Astrocyte of the spinal cord (primary cell): ENCODE measurements around the gene UNC5B.

Experiments used
- DNase-seq: peaks from one replicate; pipeline ENCODE4 v3.0.0; 2011; ENCODE audit warnings: low read depth, low spot score
- H3K4me3 ChIP-seq: 2 replicates; pipeline ENCODE4 v1.5.1; 2011; ENCODE audit warnings: low read depth, mild to moderate bottlenecking, low read length, moderate library complexity
- CTCF ChIP-seq: IDR thresholded peaks from 2 replicates; pipeline ENCODE4 v1.5.1; 2012; ENCODE audit warnings: low read depth, mild to moderate bottlenecking, low read length, inconsistent platforms
- in situ Hi-C: cut with HindIII; loops from 2 replicates; pipeline ENCODE4 v1.10.0; 2017; ENCODE audit warnings: low sequenced_read_pairs

UNC5B gene

GRCh38 chr10:71290806-71291527, 78.6 kb downstream of the UNC5B start:
- H3K4me3 ChIP-seq = no peak overlapping the region
- no peak for TF ChIP-seq CTCF
- in situ Hi-C loops = no loop called here
- no peak for DNase-seq

- in situ Hi-C loops = no loop called here
- no peak for DNase-seq
- no peak for TF ChIP-seq CTCF
- no peak overlapping the region for H3K4me3 ChIP-seq
These were observed 79.1 kb downstream of the UNC5B start for GRCh38 chr10:71291528-71291900.

- in situ Hi-C loops = no loop called here
- TF ChIP-seq CTCF = no peak
- no peak overlapping the region for H3K4me3 ChIP-seq
- DNase-seq = no peak
These were observed 80.5 kb downstream of the UNC5B start for GRCh38 chr10:71292624-71293445.

GRCh38 chr10:71293446-71294084, 81.2 kb downstream of the UNC5B start:
- no peak for TF ChIP-seq CTCF
- in situ Hi-C loops = no loop called here
- DNase-seq = no peak
- no peak overlapping the region for H3K4me3 ChIP-seq

GRCh38 chr10:71294091-71294561, 81.8 kb downstream of the UNC5B start:
- no peak for TF ChIP-seq CTCF
- no peak for DNase-seq
- in situ Hi-C loops = no loop called here
- H3K4me3 ChIP-seq = no peak overlapping the region

- no peak for TF ChIP-seq CTCF
- H3K4me3 ChIP-seq = no peak overlapping the region
- in situ Hi-C loops = no loop called here
- DNase-seq = no peak
These were observed 82.5 kb downstream of the UNC5B start for GRCh38 chr10:71294856-71295255.
